ENCODE results near the gene RPAIN. TPM values are rescaled to one million over a fixed set of nuclear protein-coding genes. Genes with fewer than 3 reads are reported as not detected.

The RPAIN gene
- total RNA-seq, 2 donors from 2014 or later, result 69.3 to 87.8 TPM

- H3K9me3 Mint-ChIP-seq, result no peaks in the 10 kb centered on the region
- no peak overlapping the region for H3K27ac Mint-ChIP-seq
- no peaks in the 10 kb centered on the region for H3K27me3 Mint-ChIP-seq (ENCODE audit: insufficient read depth)
- H3K4me3 Mint-ChIP-seq, result no peak overlapping the region
- no peaks in the 10 kb centered on the region for H3K4me1 Mint-ChIP-seq
- H3K36me3 Mint-ChIP-seq (ENCODE audit: low read depth), result peaks cover 69% of the 10 kb centered on the region
- H3K36me3 ChIP-seq (ENCODE audit: control insufficient read depth, insufficient read depth, low read length), result peaks cover 57% of the 10 kb centered on the region
- H3K4me1 ChIP-seq (ENCODE audit: control insufficient read depth, insufficient read depth, low read length), result no peaks in the 10 kb centered on the region
- no peak overlapping the region for H3K4me3 ChIP-seq (ENCODE audit: low read length)
- no peak for TF ChIP-seq CTCF (conservative IDR thresholded peaks at IDR 0.05)
- H3K27me3 ChIP-seq (ENCODE audit: control insufficient read depth, insufficient read depth, low read length, poor library complexity, severe bottlenecking), result no peaks in the 10 kb centered on the region
- H3K27ac ChIP-seq (ENCODE audit: low read depth, low read length), result no peak overlapping the region
- H3K9ac ChIP-seq (ENCODE audit: extremely low read depth, low read length, poor library complexity, severe bottlenecking), result no peak overlapping the region
- no peak for DNase-seq
- no peaks in the 10 kb centered on the region for H3K9me3 ChIP-seq (ENCODE audit: control insufficient read depth, low read length)
- WGBS, 2 experiments (ENCODE audit: insufficient coverage in 1 of 2, insufficient read length in 1 of 2), result 93 to 94% methylated on average over 6 of the region's 6 CpGs
Observed at GRCh38 chr17:5373112-5373511, 46.9 kb upstream of the RPAIN start.

GRCh38 chr17:5378566-5379207, 41.3 kb upstream of the RPAIN start:
- Mint-ChIP-seq H3K27me3 (ENCODE audit: insufficient read depth) (no peaks in the 10 kb centered on the region), H3K27ac (no peak overlapping the region), H3K4me3 (no peak overlapping the region), H3K9me3 (no peaks in the 10 kb centered on the region), H3K36me3 (ENCODE audit: low read depth) (peaks cover 72% of the 10 kb centered on the region), H3K4me1 (no peaks in the 10 kb centered on the region)
- H3K36me3 ChIP-seq (ENCODE audit: control insufficient read depth, insufficient read depth, low read length), result peaks cover 78% of the 10 kb centered on the region
- H3K27ac ChIP-seq (ENCODE audit: low read depth, low read length), result no peak overlapping the region
- no peaks in the 10 kb centered on the region for H3K27me3 ChIP-seq (ENCODE audit: control insufficient read depth, insufficient read depth, low read length, poor library complexity, severe bottlenecking)
- DNase-seq, result no peak
- H3K9me3 ChIP-seq (ENCODE audit: control insufficient read depth, low read length), result no peaks in the 10 kb centered on the region
- H3K4me1 ChIP-seq (ENCODE audit: control insufficient read depth, insufficient read depth, low read length), result no peaks in the 10 kb centered on the region
- TF ChIP-seq CTCF (conservative IDR thresholded peaks at IDR 0.05), result no peak
- 88 to 100% methylated on average over 3 of the region's 3 CpGs for WGBS, 2 experiments (ENCODE audit: insufficient coverage in 1 of 2, insufficient read length in 1 of 2)
- H3K9ac ChIP-seq (ENCODE audit: extremely low read depth, low read length, poor library complexity, severe bottlenecking), result no peak overlapping the region
- no peak overlapping the region for H3K4me3 ChIP-seq (ENCODE audit: low read length)

GRCh38 chr17:5379351-5380107, 40.5 kb upstream of the RPAIN start:
- Mint-ChIP-seq H3K27me3 (ENCODE audit: insufficient read depth) (no peaks in the 10 kb centered on the region), H3K36me3 (ENCODE audit: low read depth) (peaks cover 71% of the 10 kb centered on the region)

More at GRCh38 chr17:5379351-5380107, 40.5 kb upstream of the RPAIN start:
- Histone ChIP-seq H3K4me3 (ENCODE audit: low read length) (no peak overlapping the region), H3K4me1 (ENCODE audit: control insufficient read depth, insufficient read depth, low read length) (no peaks in the 10 kb centered on the region), H3K27me3 (ENCODE audit: control insufficient read depth, insufficient read depth, low read length, poor library complexity, severe bottlenecking) (no peaks in the 10 kb centered on the region), H3K9me3 (ENCODE audit: control insufficient read depth, low read length) (no peaks in the 10 kb centered on the region), H3K27ac (ENCODE audit: low read depth, low read length) (no peak overlapping the region), H3K9ac (ENCODE audit: extremely low read depth, low read length, poor library complexity, severe bottlenecking) (no peak overlapping the region), H3K36me3 (ENCODE audit: control insufficient read depth, insufficient read depth, low read length) (peaks cover 81% of the 10 kb centered on the region)
- Mint-ChIP-seq H3K4me1 (no peaks in the 10 kb centered on the region), H3K9me3 (no peaks in the 10 kb centered on the region), H3K4me3 (no peak overlapping the region), H3K27ac (no peak overlapping the region)
- no peak for DNase-seq
- no peak for TF ChIP-seq CTCF (conservative IDR thresholded peaks at IDR 0.05)
- WGBS, 2 experiments (ENCODE audit: insufficient coverage in 1 of 2, insufficient read length in 1 of 2), result 88% methylated on average over 8 to 11 of the region's 11 CpGs

Measured in endodermal cell (in vitro differentiated cells).